Measurements from ENCODE around the gene ITGB4. TPM values are rescaled to one million over a fixed set of nuclear protein-coding genes. Genes with fewer than 3 reads are reported as not detected.

ITGB4 gene
- total and polyA plus RNA-seq, 2 of the 13 experiments (the other 11 are each of a cell fraction or from before 2014, with no cell fraction given): 6.9 to 14.5 TPM

GRCh38 chr17:75754378-75755204 lies 33.3 kb downstream of the ITGB4 start (continued):
- TF ChIP-seq SMYD3 (CRISPR knock-in tag; IDR thresholded peaks at IDR 0.05): no peak; the same call in 1 of the 2 replicates
- TF ChIP-seq SNRNP70 (IDR thresholded peaks at IDR 0.05; ENCODE audit: low read depth, low read length): no peak
- peak; percentile 79; the same call in 1 of the 2 replicates for TF ChIP-seq ZNF773 (CRISPR knock-in tag; IDR thresholded peaks at IDR 0.05; ENCODE audit: borderline replicate concordance)
- no peak for TF ChIP-seq PCBP2 (optimal IDR thresholded peaks at IDR 0.05; ENCODE audit: low read depth, low read length, poor library complexity, severe bottlenecking)
- TF ChIP-seq TEAD3 (CRISPR knock-in tag; optimal IDR thresholded peaks at IDR 0.05; ENCODE audit: borderline replicate concordance): peak; percentile 70
- TF ChIP-seq ZNF160 (CRISPR knock-in tag; IDR thresholded peaks at IDR 0.05): no peak
- TF ChIP-seq ZNF558 (CRISPR knock-in tag; IDR thresholded peaks at IDR 0.05; ENCODE audit: borderline replicate concordance): no peak; the same call in 1 of the 2 replicates
- TF ChIP-seq ZNF850 (CRISPR knock-in tag; conservative IDR thresholded peaks at IDR 0.05): no peak
- TF ChIP-seq ZNF20 (CRISPR knock-in tag; IDR thresholded peaks at IDR 0.05): no peak
- no peak for TF ChIP-seq SMAD1 (CRISPR knock-in tag; IDR thresholded peaks at IDR 0.05; ENCODE audit: borderline replicate concordance, low read depth)
- TF ChIP-seq ZFY (CRISPR knock-in tag; IDR thresholded peaks at IDR 0.05): peak; percentile 5
- peak; percentile 25; the same call in 1 of the 2 replicates for TF ChIP-seq ZNF891 (CRISPR knock-in tag; IDR thresholded peaks at IDR 0.05)
- TF ChIP-seq MED8 (CRISPR knock-in tag; IDR thresholded peaks at IDR 0.05; ENCODE audit: insufficient replicate concordance): no peak
- peak; percentile 73 for TF ChIP-seq HDAC2 (CRISPR knock-in tag; IDR thresholded peaks at IDR 0.05)
- TF ChIP-seq ZBTB4 (CRISPR knock-in tag; IDR thresholded peaks at IDR 0.05; ENCODE audit: borderline replicate concordance): no peak
- no peak for TF ChIP-seq ZBTB14 (CRISPR knock-in tag; IDR thresholded peaks at IDR 0.05)
- TF ChIP-seq ZFP36L2 (CRISPR knock-in tag; IDR thresholded peaks at IDR 0.05): no peak
- TF ChIP-seq CCAR2 (optimal IDR thresholded peaks at IDR 0.05; ENCODE audit: low read depth, low read length): no peak
- peak; percentile 72 for TF ChIP-seq ZXDC (CRISPR knock-in tag; IDR thresholded peaks at IDR 0.05)
- peak; percentile 54 for TF ChIP-seq CBX1 (IDR thresholded peaks at IDR 0.05; ENCODE audit: low read depth)
- TF ChIP-seq ATRX (CRISPR knock-in tag; IDR thresholded peaks at IDR 0.05; ENCODE audit: borderline replicate concordance): no peak; the same call in 1 of the 2 replicates
- no peak for TF ChIP-seq PREB (CRISPR knock-in tag; IDR thresholded peaks at IDR 0.05)
